ENCODE measurements around the gene ABCC8.

ABCC8 gene

DNA sequence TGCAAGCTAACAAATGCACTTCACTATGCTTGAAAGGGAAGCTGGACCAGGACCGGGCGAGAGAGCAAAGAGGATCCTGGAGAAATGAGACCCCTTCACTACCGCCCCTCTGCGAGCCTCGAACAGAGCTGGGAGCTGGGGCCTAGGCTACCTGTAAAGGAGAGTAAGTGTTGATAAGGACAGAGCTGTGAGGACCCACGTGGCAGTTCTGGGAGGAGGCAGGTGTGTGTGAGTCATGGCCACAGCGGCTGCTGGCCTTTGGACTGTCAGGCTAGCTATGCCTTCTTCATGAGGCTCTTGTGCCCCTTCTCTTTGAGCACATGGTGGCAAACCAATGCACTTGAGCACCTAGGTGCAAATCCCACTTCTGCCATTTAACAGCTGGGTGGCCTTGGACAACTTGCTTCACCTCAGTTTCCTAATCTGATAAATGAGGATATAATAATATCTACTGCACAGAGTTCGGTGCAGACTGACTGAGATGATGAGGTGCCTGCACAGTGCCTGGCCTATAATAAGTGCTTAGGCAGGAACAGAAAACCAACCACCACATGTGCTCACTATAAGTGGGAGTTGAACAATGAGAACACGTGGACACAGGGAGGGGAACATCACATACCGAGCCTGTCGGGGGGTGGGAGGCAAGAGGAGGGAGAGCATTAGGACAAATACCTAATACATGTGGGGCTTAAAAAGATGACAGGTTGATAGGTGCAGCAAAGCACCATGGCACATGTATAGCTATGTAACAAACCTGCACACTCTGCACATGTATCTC, 52.9 kb downstream of the ABCC8 start:
- no peak for DNase-seq

DNA sequence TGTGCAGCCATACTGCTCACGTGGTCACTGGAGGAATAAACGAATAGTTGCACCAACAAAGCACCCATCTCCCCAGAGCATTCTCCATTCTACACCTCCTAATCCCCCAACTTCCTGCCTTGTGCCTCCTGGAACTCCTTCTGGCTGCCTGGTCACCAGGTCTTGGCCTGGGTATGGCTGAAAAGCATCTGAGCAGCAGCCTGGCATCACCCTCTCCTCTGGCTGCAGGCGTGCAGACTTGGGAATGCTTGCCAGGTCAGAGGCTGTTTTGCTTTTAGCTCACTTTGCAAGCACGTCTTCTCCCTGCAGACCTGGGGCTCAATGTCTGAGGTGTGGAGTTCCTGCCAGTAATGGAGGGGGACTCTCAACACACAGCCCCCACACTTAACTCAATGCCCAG, 54.9 kb downstream of the ABCC8 start:
- no peak for DNase-seq

DNA sequence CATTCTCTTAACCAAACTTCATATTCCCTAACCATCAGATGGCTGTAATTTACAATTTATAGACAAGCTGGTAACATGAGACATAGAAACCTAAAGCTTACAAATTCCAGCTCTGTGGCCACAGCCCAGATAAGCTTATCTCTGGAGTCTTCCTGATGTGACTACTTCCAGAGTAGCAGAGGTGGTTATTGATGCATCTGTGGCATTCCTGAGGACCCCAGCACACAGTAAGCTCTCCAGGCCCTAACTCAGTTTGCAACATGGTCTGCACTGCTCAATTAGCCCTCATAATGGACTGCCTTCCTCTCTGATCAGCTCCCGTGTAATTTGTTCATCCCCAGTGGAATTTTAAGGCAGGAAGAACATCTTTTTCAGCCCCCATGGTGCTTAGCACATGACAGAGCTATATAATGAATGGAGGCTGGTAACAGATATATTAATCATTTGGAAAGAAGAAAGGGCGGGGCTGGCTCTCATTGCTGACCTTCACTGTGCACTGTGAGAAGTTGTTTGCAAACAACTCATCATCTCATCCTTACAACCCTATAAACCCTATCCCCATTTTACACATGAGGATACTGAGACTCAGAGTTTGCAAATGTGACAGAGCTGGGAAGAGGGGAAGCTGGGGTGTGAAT, 58.1 kb downstream of the ABCC8 start:
- no peak for DNase-seq

DNA sequence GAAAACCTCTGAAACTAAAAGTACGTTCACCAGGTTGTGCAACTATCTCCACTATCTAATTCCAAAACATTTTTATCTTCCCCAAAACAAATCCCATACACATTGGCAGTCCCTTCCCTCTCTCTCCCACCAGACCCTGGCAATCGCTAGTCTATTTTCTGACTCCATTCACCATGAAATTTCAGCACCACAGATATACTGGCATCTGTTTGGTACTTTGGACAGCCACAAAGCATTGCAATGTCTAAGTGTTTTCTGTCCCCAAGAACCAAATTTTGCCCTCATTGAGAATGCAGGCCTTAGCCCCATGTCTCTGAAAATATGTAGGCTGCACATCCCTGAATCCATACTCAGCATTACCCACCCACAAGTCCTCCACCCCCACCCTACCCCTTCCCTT, 60.2 kb downstream of the ABCC8 start:
- no peak for DNase-seq

DNA sequence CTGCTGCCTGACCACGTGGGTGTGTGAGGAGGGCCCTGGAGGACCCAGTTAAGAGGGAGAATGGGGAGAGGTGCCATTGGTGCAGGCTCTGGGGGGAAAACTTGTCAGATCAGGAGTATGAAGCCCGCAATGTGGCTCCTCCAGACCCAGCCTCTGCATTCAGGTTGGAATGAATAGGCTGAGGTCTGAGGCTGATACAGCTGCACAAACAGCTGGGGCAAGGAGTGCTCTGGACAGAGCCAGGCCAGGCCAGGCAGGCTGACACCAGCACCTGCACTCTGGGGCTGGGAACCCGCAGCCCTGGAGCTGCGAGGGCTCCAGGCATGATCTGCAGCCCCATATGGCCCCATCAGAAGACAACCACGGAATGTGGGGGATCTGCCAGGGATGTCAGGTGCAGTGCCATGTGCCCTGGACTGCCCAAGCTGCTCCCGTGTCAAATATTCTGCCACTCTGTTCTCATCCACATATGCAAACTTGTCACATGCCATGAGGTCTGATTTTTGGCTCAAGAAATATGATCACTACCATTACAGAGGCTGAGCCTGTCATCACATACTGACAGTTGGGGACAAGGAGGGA, 61.0 kb downstream of the ABCC8 start:
- no peak for DNase-seq

DNA sequence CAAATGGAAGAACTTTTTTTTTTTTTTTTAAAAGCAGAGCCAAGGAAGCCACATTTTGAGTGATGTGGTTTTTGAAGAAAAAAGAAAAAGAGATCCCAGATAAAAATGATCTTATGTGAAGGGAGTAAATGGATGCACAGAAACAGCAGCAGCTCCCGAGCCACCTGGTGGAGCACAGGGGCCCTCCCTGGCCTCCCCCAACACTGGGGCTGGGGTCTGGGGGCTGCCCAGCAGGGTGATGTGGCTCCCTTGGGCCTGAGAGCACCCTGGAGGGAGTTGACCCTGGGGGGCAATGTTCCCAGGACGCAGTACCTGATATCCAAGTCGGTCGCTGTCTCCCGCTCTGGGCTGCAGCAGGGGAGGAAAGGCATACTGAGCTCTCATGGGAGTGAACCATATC, 61.7 kb downstream of the ABCC8 start:
- no peak for DNase-seq

DNA sequence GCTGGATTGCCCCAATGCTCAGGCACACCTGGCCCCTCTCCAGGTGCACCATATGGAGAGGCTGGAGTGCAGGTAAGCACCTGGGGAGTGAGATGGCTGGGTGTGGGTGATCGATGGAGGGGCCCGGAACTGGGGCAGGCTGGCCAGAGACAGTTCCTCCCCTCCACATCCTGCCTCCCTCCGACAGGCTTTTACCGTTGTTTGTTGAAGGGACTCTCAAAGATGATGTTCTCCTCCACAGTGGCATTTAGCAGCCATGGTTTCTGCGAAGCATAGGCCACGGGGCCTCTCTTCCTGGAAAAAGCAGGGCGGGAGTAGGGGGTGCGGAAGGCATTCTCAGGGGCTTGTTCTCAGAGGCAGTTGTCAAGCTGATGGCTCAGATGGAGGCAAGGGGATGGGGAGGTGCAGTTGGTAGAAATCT, 62.3 kb downstream of the ABCC8 start:
- DNase-seq = no peak

DNA sequence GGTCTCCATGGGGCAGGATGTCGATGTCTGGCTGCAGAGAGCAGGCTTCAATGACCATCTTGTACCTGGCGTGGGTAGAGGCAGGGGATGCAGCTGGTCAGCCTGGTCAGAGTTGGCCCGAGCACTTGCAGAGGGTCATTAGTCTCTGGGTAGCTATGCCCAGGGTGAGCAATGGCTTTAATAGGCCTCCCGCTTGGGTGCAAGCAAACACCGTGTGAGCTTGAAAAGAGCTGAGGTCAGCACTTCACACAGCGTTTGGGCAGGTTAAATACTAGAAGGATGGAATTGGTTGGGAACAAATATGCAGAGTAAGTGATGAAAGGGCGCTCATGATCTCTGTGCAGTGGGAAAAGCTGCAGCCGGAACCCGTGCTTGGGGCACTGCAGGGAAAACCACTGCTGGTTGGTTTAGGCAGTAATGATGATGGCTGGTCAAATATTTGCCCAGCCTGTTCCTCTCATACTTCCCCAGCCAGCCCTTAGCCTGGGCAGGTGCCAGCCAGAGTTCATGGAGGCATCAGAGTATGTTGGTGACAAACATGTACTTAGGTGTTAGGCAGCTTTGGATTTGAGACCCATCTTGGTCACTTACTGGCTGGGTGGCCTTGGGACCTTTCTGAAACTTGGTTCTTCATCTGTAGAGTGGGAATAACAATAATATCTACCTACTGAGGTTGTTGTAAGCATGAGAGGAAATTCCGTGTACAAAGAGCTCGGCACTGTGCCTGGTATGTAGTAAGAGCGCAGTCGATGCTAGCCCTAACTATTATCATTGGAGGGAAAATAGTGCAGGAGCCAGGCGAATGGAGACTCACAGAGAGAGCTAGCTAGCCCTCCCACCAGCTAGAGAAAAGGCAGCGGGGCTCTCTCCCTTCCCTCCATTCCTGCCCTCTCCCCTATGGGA, 63.0 kb downstream of the ABCC8 start:
- no peak for DNase-seq

DNA sequence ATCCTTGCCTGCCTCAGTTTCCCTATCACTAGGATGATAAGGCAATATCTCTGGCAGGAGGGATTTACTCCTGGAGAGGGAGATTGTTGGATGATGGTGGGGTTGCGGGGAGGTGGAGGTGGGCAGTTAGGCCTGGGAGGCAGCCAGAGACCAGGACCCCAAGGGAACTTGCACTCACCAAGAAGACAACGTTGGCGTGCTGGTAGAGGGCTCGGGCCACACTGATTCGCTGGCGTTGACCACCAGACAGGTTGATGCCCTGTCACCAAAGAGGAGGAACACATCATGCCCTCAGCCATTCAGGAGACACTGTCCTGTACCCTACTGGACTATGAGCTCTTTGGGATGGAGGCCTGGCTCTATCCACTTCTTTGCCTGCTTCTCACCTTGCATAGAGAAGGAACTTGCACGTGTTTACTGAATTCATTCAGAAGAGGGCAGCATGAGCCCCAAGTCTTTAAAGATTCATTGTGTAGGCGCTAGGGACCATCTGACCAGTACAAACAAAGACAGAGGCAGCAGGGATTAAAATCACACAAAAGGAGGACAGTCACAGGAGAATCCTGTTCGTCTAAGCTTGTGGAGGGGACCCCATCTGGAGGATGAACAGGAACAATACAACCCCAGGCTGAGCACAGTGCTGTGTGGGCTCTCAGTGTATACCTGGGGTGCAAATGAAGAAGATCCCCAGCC, 64.0 kb downstream of the ABCC8 start:
- DNase-seq = no peak

DNA sequence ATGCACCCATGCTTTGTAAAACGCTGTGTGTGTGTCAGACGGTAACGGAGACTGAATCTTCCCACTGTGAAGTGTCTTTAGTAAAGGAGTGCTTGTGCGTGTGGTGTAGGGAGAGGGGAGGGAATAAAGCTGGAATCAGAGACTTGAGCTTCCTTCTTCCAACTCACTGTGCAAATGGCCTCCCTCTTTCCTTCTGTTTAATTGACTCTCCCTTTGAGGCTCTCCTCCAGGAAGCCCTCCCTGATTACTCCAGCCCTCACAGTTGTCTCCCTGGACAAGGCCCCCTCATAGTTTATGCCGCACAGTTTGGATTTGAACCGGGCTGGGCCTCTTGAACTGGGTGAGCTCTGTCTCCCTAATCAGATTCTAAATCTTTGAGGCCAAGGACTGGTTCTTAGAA, 65.2 kb downstream of the ABCC8 start:
- DNase-seq = no peak

DNA sequence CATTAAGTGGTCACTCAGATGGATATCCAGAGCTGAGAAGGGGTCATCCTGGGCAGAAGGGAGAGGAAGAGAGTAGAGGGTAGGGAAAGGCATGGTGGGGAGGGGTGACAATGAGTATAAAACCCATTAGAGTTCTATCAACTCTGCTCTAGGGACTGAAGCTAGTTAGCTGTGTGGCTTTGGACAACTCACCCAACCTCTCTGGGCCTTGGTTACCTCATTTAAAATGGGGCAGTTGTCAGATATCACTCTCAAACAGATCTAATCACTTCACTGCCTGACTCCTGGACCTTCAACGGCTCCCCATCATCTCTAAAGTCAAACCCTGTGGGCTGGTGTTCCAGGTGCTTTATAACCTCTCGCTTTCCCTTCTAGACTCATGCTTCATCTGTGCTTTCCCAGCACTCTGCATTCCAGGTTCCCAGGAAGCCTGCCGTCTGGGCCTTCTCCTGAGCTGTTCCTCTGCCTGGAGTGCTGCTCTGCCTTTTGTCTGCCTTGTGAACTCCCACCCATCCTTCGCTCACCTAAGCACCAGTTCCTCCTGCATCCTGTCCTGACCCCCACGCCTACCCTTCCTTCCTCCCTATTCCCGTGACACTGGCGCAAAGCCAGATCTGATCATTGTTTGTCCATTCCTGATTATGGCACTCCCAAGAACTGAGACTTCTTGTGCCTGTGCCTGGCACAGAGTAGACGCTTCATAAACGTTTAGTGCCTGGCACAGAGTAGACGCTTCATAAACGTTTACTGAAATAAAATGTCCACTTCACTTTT, 65.9 kb downstream of the ABCC8 start:
- DNase-seq = no peak

DNA sequence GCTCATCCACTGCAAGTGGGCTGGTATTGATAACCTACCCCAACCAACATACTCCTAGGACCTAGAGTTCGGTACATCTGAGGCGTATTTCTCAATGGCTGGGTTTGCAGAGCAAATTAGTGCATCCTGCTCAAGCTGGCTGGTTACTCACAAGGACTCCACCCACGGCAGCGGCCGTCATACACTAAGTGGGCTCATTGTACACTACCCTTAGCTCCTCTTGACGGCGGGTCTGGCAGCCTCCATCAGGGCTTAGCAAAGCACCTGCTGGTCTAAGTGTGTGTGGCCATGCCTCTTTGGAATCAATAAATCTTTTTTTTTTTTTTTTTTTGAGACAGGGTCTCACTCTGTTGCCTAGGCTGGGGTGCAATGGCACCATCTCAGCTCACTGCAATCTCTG, 68.0 kb downstream of the ABCC8 start:
- DNase-seq = no peak

DNA sequence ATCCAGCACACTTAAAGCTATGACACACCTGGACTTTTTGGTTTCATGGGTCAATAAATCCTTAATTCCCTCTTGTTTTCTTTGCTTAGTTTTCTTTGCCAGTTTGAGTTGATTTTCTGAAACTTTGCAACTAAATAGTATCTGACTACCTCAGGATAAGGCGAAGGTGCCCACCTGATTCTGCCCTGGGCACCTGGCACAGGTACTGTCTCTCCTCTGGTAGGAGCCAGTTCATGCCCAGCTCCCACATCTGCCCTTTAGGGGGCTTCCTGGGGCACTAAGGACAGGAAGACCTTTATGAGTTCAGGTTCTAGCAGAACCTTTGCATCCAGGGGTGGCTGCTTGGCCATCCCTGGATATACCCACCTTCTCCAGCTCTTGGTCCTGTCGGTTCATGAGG, 68.6 kb downstream of the ABCC8 start:
- DNase-seq = no peak

DNA sequence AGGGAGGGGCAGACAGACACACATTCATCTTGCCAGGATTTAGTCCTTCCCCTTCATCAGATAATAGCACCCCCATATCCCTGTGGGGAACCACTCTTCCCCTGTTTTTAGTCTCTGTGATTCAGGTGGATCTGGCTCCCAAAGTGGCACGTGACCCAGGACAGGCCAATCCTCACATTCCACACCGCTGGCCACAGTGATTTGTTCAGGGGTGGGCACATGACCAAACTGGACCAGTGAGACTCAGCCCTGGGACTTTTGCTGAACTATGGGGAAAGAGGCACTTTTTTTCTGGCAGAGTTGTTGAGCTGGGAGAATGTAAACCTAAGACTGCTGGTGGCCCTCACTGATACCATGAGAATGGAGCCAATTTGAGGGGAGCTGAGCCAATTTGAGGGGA, 69.1 kb downstream of the ABCC8 start:
- DNase-seq = no peak

DNA sequence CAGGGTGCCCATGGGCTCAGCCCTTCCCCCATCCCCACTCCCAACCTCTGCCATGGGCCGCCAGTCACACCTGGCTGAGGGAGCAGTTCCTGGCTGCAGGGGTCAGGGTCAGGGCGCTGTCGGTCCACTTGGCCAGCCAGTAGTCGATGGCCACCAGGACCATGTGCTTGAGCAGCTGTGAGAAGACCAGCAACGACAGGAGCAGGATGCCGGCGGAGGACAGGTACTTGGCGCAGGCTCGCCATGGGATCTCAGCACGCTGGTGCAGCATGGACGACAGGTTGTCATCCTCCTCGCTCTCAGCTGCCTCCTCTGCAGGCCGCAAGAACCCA, 69.9 kb downstream of the ABCC8 start:
- DNase-seq = no peak

DNA sequence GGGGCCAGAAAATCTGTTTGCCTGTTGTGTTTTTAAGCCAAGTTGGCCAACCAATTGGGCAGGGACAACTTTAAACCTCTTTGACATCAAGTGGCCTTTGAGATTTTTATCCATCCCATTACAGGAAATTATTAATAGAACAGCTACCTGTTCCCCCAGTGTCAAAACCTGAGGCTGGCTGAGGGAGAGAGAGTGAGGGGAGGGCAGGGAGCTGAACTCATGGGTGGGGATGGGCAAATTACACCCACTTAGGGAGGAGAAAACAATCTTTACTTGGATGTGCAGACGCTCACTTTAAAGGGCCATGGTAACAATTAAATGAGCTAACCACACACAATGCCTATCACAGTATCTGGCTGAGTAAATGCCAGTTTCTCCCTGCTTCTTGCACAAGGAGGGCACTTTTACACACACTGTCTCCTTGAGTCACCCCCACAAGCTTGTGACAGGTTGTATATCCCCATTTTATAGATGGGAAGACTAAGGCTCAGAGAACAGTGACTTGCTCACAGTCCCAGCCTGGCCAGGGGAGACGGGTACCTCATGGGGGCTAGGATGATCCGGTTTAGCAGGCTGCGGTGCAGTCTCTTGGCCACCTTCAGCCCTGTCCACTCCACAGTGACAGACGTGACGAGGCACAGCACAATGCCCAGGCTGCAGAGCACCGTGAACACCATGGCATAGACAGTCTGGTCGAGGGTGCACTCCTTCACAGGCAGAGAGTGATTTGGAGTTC, 70.4 kb downstream of the ABCC8 start:
- DNase-seq = no peak

DNA sequence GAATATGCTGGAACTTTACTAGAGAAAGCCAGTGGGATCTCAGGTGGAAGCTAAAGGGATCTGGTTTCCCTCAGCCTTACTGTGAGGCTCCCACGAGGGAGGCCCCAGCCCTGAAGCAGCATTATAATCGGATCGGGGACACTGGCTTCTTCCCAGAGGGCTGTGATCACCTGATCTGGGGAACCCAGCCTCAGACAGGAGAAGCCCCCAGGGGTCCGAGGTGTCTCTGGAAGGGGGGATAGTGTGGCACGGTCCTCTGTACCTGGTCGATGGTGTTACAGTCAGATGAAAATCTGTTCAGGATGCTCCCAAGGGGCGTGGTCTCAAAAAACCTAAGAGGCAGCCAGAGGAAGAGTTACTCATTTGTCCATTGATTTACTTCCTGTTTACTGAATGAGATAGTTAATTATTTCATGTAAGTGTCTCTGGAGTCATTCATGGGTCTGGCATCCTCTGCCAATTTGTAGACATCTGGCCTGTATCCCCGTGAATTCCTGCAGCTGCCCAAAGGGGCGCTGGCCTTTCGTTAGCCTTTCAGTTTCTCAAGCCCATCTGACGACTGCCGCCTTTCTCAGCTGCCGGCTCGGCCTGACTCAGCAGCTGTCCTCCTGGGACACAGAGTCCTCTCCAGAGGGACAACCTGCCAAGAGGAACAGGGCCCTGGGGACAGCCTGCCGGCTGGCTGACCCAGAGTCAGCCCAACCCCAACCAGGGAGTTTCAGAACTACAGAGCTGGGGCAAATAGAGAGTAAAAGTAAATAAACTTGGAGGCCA, 71.2 kb downstream of the ABCC8 start:
- no peak for DNase-seq

DNA sequence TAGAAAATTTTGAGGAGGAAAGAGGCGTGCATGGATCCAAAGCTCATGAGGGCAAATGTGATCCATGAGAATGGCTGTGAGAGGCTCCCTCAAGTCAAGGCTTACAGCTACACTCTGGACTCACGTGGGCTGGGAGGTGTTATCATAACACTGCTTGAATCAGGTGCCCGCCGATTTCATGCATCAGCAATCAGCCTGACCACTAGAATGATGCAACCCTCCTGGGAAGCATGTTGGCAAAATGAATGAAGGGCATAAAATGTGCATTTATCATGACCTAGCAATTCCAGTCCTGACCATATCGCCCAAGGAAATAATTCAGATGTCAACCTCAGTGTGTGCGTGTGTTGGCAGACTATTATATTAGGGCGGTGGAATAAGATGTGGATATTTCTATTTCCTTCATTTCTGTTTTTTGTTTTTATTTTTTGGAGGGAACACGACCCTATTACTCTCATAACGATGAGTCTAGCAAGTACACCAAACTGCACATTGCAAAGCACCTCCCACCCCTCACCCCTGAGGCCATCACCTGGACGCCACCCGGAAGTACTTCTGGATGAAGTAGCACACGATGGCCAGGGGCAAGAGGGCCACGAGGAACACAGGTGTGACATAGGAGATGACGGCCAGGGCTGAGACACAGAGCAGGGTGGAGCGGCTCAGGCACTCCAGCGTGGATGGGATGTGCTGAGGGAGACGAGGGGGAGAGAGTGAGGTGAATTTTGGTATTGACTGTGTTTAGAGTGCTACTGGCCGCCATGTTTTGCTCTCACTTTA, 72.5 kb downstream of the ABCC8 start:
- no peak for DNase-seq

DNA sequence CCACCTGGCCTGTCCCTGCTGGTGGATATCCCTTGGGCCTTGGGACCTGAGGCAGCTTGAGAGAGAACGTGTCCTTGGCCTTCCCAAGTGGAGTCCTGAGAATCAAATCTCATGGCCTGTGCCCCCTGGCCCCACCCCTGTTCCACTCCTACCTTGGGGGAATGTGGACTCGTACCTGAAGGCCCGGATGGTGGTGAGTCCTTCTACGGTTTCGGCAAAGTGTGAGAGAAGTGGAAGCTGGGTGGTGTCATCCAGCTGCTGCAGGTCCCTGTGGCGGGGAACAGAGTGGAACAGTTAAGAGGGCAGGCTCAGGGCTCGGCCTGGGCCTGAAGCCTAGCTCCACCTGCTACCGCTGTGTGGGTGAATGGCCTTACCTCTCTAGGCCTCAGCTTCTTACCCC, 74.2 kb downstream of the ABCC8 start:
- no peak for DNase-seq

DNA sequence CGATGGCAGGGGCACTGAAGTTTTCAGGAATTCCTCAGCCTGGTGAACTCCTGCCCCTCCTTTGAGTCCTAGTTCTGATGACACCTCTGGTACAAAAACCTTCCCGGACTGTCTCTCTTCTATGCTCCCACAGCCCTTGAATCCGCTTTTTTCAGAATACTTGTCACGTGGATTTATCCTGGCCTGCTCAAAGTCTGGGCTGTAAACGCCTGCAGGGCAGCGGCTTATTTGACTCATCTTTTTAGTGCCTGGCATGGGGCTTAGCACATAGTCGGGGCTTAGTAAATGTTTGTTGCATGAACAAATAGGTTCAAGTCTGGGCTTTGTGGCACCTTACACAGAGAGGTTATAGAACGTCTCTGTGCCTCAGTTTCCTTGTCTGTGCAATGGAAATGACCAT, 74.8 kb downstream of the ABCC8 start:
- no peak for DNase-seq
